Lower lobe of right lung (tissue), 2 donors: ENCODE results near the gene TMC5. TPM values are rescaled to one million over a fixed set of nuclear protein-coding genes. Genes with fewer than 3 reads are reported as not detected.

Source experiments
- ATAC-seq, 2 donors: fragments of 200-7000 bp; cut with Tn5 transposase; one replicate each; pipeline ENCODE4 v1.9.1; 2020 to 2022; ENCODE audit warnings: mild to moderate bottlenecking in 2 of 2, moderate library complexity in 2 of 2
- DNase-seq: peaks from one replicate; pipeline ENCODE4 v3.0.0-alpha.2; 2020
- H3K27ac ChIP-seq: fragments of 200-600 bp; one replicate; pipeline ENCODE4 v1.8.0; 2022
- H3K27me3 ChIP-seq: fragments of 200-600 bp; one replicate; pipeline ENCODE4 v1.8.0; 2022; ENCODE audit warnings: low read depth
- H3K36me3 ChIP-seq: fragments of 200-600 bp; one replicate; pipeline ENCODE4 v1.8.0; 2022; ENCODE audit warnings: mild to moderate bottlenecking
- H3K4me1 ChIP-seq: fragments of 200-600 bp; one replicate; pipeline ENCODE4 v1.8.0; 2022
- H3K4me3 ChIP-seq: fragments of 200-600 bp; one replicate; pipeline ENCODE4 v1.8.0; 2022; ENCODE audit warnings: mild to moderate bottlenecking
- H3K9me3 ChIP-seq: fragments of 200-600 bp; one replicate; pipeline ENCODE4 v1.8.0; 2022
- CTCF ChIP-seq: fragments of 200-600 bp; IDR thresholded peaks from one replicate; pipeline ENCODE4 v1.8.0; 2022; ENCODE audit warnings: antibody characterized with exemption, mild to moderate bottlenecking
- intact Hi-C: fragments of 100-400 bp; cut with DNase I; formaldehyde crosslinking; loops from one replicate; pipeline ENCODE4 v1.11.0; 2022
- total RNA-seq: library from RNA; stranded (reverse); fragmentation: NEBNext Ultra II Directional; extraction: Animal tissue kit (Norgen Biotek cat#: 25700); gene quantifications from one replicate; pipeline ENCODE4 v1.2.1, GENCODE V29; 2021
- donor health status: DM: no; HTN: yes; CAD: no; lungs with severe emphysema.

Gene TMC5
- total RNA-seq, 1 donor from 2014 or later, result 62.1 TPM

- Histone ChIP-seq H3K9me3 (no peaks in the 10 kb centered on the region), H3K36me3 (peaks cover 10% of the 10 kb centered on the region), H3K4me1 (peaks cover 66% of the 10 kb centered on the region), H3K27me3 (no peaks in the 10 kb centered on the region), H3K4me3 (peak within 1 kb of the TSS; percentile 77), H3K27ac (peak within 1 kb of the TSS; percentile 90)
- intact Hi-C loops, result no loop called here
- ATAC-seq (peak; percentile 90 to 91), DNase-seq (peak; percentile 96)
- TF ChIP-seq CTCF, result peak; percentile 48
Observed at GRCh38 chr16:19521471-19522396, 104.1 kb downstream of the TMC5 start, which contains the start of gene GDE1. Gene GDE1, minus strand, starts transcription at chr16:19522098. Its CDS starts 134 bp downstream, at chr16:19521964.

- DNase-seq (no peak), ATAC-seq (peak; percentile 62 to 78)
- no peak for TF ChIP-seq CTCF
- intact Hi-C loops, result no loop called here
- H3K9me3 ChIP-seq, result no peaks in the 10 kb centered on the region
- no peaks in the 10 kb centered on the region for H3K27me3 ChIP-seq
- peaks cover 66% of the 10 kb centered on the region for H3K4me1 ChIP-seq
- H3K4me3 ChIP-seq, result peak overlapping the region; percentile 77
- H3K36me3 ChIP-seq, result peaks cover 4% of the 10 kb centered on the region
- peak overlapping the region; percentile 90 for H3K27ac ChIP-seq
Observed at GRCh38 chr16:19522397-19522732, 104.7 kb downstream of the TMC5 start.

GRCh38 chr16:19522760-19523159 is 105.1 kb downstream of the TMC5 start:
- Histone ChIP-seq H3K36me3 (peaks cover under 1% of the 10 kb centered on the region), H3K27me3 (no peaks in the 10 kb centered on the region), H3K4me1 (peaks cover 62% of the 10 kb centered on the region), H3K9me3 (no peaks in the 10 kb centered on the region), H3K27ac (peak overlapping the region; percentile 90), H3K4me3 (no peak overlapping the region)
- no peak for TF ChIP-seq CTCF
- intact Hi-C loops, result no loop called here
- no peak for DNase-seq
- ATAC-seq, result peak in 1 of 2 donors; percentile 4

- H3K4me3 ChIP-seq, result peak overlapping the region; percentile 94
Observed at GRCh38 chr16:19523184-19523558, 105.5 kb downstream of the TMC5 start.

More at GRCh38 chr16:19523184-19523558, 105.5 kb downstream of the TMC5 start:
- Histone ChIP-seq H3K27me3 (no peaks in the 10 kb centered on the region), H3K27ac (peak overlapping the region; percentile 90), H3K9me3 (no peaks in the 10 kb centered on the region), H3K4me1 (peaks cover 58% of the 10 kb centered on the region), H3K36me3 (peaks cover 5% of the 10 kb centered on the region)
- DNase-seq, result peak; percentile 56
- intact Hi-C loops, result no loop called here
- no peak for ATAC-seq
- TF ChIP-seq CTCF, result no peak
